ENCODE data around the gene YIPF5.

YIPF5 gene

GRCh38 chr5:144179226-144179625 lies 8.8 kb upstream of the YIPF5 start:
- DNase-seq (ENCODE audit: low read depth, low spot score), result no peak

- no peak for DNase-seq (ENCODE audit: low read depth, low spot score)
These were observed 7.1 kb upstream of the YIPF5 start for GRCh38 chr5:144177548-144177947.

- DNase-seq (ENCODE audit: low read depth, low spot score), result no peak
These were observed 3.3 kb upstream of the YIPF5 start for GRCh38 chr5:144173766-144174165.

GRCh38 chr5:144169904-144170275 lies 569 bp downstream of the YIPF5 start:
- no peak for DNase-seq (ENCODE audit: low read depth, low spot score)

- DNase-seq (ENCODE audit: low read depth, low spot score), result no peak
These were observed 2.5 kb downstream of the YIPF5 start for GRCh38 chr5:144167998-144168397.

- no peak for DNase-seq (ENCODE audit: low read depth, low spot score)
These were observed 3.8 kb downstream of the YIPF5 start for GRCh38 chr5:144166696-144167095.

- no peak for DNase-seq (ENCODE audit: low read depth, low spot score)
These were observed 7.8 kb downstream of the YIPF5 start for GRCh38 chr5:144162686-144163085.

GRCh38 chr5:144156767-144157171 lies 13.7 kb downstream of the YIPF5 start:
- DNase-seq (ENCODE audit: low read depth, low spot score), result peak; percentile 26

- DNase-seq (ENCODE audit: low read depth, low spot score), result no peak
These were observed 19.4 kb downstream of the YIPF5 start for GRCh38 chr5:144151026-144151425.

GRCh38 chr5:144144956-144145751 lies 25.3 kb downstream of the YIPF5 start:
- no peak for DNase-seq (ENCODE audit: low read depth, low spot score)

- DNase-seq (ENCODE audit: low read depth, low spot score), result no peak
These were observed 26.8 kb downstream of the YIPF5 start for GRCh38 chr5:144143625-144144024.

GRCh38 chr5:144142824-144143162 lies 27.7 kb downstream of the YIPF5 start:
- no peak for DNase-seq (ENCODE audit: low read depth, low spot score)

GRCh38 chr5:144142139-144142823 lies 28.2 kb downstream of the YIPF5 start:
- peak; percentile 60 for DNase-seq (ENCODE audit: low read depth, low spot score)

- no peak for DNase-seq (ENCODE audit: low read depth, low spot score)
These were observed 28.9 kb downstream of the YIPF5 start for GRCh38 chr5:144141585-144141984.

- DNase-seq (ENCODE audit: low read depth, low spot score), result no peak
These were observed 30.9 kb downstream of the YIPF5 start for GRCh38 chr5:144139586-144139985.

- DNase-seq (ENCODE audit: low read depth, low spot score), result no peak
These were observed 35.2 kb downstream of the YIPF5 start for GRCh38 chr5:144135113-144135762.

GRCh38 chr5:144134194-144134826 lies 36.1 kb downstream of the YIPF5 start:
- DNase-seq (ENCODE audit: low read depth, low spot score), result no peak

GRCh38 chr5:144133050-144133633 lies 37.3 kb downstream of the YIPF5 start:
- DNase-seq (ENCODE audit: low read depth, low spot score), result no peak

GRCh38 chr5:144131261-144131660 lies 39.2 kb downstream of the YIPF5 start:
- DNase-seq (ENCODE audit: low read depth, low spot score), result no peak

- no peak for DNase-seq (ENCODE audit: low read depth, low spot score)
These were observed 40.2 kb downstream of the YIPF5 start for GRCh38 chr5:144130306-144130705.

GRCh38 chr5:144128844-144129243 lies 41.6 kb downstream of the YIPF5 start:
- no peak for DNase-seq (ENCODE audit: low read depth, low spot score)

GRCh38 chr5:144126707-144127106 lies 43.8 kb downstream of the YIPF5 start:
- DNase-seq (ENCODE audit: low read depth, low spot score), result no peak
